ENCODE data around the gene FLT4. TPM values are rescaled to one million over a fixed set of nuclear protein-coding genes. Genes with fewer than 3 reads are reported as not detected.

The FLT4 gene
- total and polyA plus RNA-seq, 4 donors, result 2.0 to 19.9 (median 7.6) TPM

GRCh38 chr5:180613188-180613813 is 36.1 kb downstream of the FLT4 start:
- 70% methylated on average over 19 of the region's 19 CpGs for WGBS
- TF ChIP-seq, protein P1, sequence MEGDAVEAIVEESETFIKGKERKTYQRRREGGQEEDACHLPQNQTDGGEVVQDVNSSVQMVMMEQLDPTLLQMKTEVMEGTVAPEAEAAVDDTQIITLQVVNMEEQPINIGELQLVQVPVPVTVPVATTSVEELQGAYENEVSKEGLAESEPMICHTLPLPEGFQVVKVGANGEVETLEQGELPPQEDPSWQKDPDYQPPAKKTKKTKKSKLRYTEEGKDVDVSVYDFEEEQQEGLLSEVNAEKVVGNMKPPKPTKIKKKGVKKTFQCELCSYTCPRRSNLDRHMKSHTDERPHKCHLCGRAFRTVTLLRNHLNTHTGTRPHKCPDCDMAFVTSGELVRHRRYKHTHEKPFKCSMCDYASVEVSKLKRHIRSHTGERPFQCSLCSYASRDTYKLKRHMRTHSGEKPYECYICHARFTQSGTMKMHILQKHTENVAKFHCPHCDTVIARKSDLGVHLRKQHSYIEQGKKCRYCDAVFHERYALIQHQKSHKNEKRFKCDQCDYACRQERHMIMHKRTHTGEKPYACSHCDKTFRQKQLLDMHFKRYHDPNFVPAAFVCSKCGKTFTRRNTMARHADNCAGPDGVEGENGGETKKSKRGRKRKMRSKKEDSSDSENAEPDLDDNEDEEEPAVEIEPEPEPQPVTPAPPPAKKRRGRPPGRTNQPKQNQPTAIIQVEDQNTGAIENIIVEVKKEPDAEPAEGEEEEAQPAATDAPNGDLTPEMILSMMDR (IDR thresholded peaks at IDR 0.05; ENCODE audit: low read depth, low read length, missing input control), result no peak
- TF ChIP-seq, protein P2, sequence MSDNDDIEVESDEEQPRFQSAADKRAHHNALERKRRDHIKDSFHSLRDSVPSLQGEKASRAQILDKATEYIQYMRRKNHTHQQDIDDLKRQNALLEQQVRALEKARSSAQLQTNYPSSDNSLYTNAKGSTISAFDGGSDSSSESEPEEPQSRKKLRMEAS (IDR thresholded peaks at IDR 0.05), result no peak
- no peak for TF ChIP-seq ATF3 (IDR thresholded peaks at IDR 0.05)
- TF ChIP-seq NR2F2 (IDR thresholded peaks at IDR 0.05), result no peak
- no peak for TF ChIP-seq REST (IDR thresholded peaks at IDR 0.05)
- no peak for TF ChIP-seq EGR1 (IDR thresholded peaks at IDR 0.05; ENCODE audit: low read depth in 2 of 2)
- no peak for TF ChIP-seq FOXA2 (IDR thresholded peaks at IDR 0.05)
- no peak for TF ChIP-seq YY1 (IDR thresholded peaks at IDR 0.05)
- TF ChIP-seq HNF4A (conservative IDR thresholded peaks at IDR 0.05), result no peak
- no peak for TF ChIP-seq SP1 (IDR thresholded peaks at IDR 0.05)
- TF ChIP-seq RAD21 (IDR thresholded peaks at IDR 0.05), result no peak
- TF ChIP-seq ZBTB33 (IDR thresholded peaks at IDR 0.05), result no peak
- no peak for TF ChIP-seq GABPA (IDR thresholded peaks at IDR 0.05 in 1 of 2, conservative IDR thresholded peaks at IDR 0.05 in 1 of 2)
- no peak for TF ChIP-seq RXRA (IDR thresholded peaks at IDR 0.05)
- TF ChIP-seq HNF4G (IDR thresholded peaks at IDR 0.05), result no peak
- TF ChIP-seq FOXA1 (IDR thresholded peaks at IDR 0.05), result no peak
- no peak for TF ChIP-seq JUND (IDR thresholded peaks at IDR 0.05)
- no peak for TF ChIP-seq TAF1 (conservative IDR thresholded peaks at IDR 0.05)

More at GRCh38 chr5:180613188-180613813, 36.1 kb downstream of the FLT4 start:
- Histone ChIP-seq H3K36me3 (ENCODE audit: control insufficient read depth in 4 of 4, insufficient read depth in 3 of 4, low read depth in 1 of 4, low read length in 3 of 4) (no peaks in the 10 kb centered on the region), H3K27ac (ENCODE audit: low read depth in 1 of 2, low read length in 2 of 2) (no peak overlapping the region), H3K27me3 (ENCODE audit: control insufficient read depth in 4 of 4, insufficient read depth in 4 of 4, low read length in 3 of 4) (no peaks in the 10 kb centered on the region), H3K9ac (ENCODE audit: low read depth in 1 of 2, low read length in 2 of 2) (no peak overlapping the region), H3K9me3 (ENCODE audit: control insufficient read depth in 4 of 4, low read length in 3 of 4) (no peaks in the 10 kb centered on the region), H3K4me1 (ENCODE audit: control insufficient read depth in 4 of 4, insufficient read depth in 4 of 4, low read length in 3 of 4) (no peaks in the 10 kb centered on the region), H3K4me3 (ENCODE audit: low read depth in 1 of 3, low read length in 3 of 3) (no peak overlapping the region)
- DNase-seq (ENCODE audit: low spot score), result no peak

Measured in liver (tissue), 9 donors.